ENCODE results near the gene HADHA.
A peak's percentile ranks its signal among the peaks of the same experiment; 100 is the strongest.

The HADHA gene

GRCh38 chr2:26193578-26194231 lies 50.7 kb downstream of the HADHA start:
- DNase-seq (ENCODE audit: low read depth in 2 of 2), result no peak

- DNase-seq (ENCODE audit: low read depth in 2 of 2), result no peak
Measured at GRCh38 chr2:26191316-26192159, 52.9 kb downstream of the HADHA start.

- DNase-seq (ENCODE audit: low read depth in 2 of 2), result no peak
Measured at GRCh38 chr2:26190369-26190768, 54.1 kb downstream of the HADHA start.

- no peak for DNase-seq (ENCODE audit: low read depth in 2 of 2)
Measured at GRCh38 chr2:26189751-26190150, 54.7 kb downstream of the HADHA start.

GRCh38 chr2:26189123-26189522 lies 55.3 kb downstream of the HADHA start:
- no peak for DNase-seq (ENCODE audit: low read depth in 2 of 2)

- DNase-seq (ENCODE audit: low read depth in 2 of 2), result no peak
Measured at GRCh38 chr2:26187537-26188104, 56.8 kb downstream of the HADHA start.

GRCh38 chr2:26187114-26187513 lies 57.3 kb downstream of the HADHA start:
- DNase-seq (ENCODE audit: low read depth in 2 of 2), result no peak

DNA sequence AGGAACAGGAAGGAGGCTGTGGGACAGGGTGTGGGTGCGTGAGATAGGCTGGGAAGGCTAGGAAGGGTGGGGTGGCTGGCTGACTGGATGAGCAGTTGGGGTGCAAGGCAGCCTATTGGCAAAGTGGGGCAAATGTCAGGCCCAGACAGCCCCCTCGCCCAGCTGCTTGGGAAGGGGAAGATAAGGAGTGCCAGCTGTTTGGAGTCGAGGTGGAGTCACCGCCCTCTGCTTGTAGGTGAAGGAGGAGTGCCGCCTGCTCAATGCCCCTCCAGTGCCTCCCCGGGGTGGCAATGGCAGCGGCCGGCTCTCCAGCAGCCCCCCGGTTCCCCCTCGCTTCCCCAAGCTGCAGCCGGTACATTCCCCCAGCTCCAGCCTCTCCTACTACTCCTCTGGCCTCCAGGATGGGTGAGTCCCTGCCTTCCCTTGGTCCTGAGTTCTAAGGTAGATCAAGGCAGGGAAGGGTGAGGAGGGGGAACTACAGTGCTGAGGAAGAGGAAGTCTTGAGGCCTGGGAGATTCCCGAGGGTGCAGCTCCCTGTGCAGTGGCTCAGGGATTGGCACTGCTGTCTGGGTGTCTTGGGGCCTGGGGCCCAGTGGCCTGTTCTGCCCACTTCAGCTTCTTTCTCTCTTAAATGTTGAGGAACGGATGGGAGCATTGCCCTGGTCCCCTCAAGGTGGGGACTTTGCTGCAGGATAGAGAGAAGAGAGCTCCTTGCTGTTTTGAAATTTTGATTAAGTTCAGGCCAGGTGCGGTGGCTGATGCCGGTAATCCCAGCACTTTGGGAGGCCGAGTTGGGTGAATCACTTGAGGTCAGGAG lies 58.3 kb downstream of the HADHA start:
- no peak for DNase-seq (ENCODE audit: low read depth in 2 of 2)

DNA sequence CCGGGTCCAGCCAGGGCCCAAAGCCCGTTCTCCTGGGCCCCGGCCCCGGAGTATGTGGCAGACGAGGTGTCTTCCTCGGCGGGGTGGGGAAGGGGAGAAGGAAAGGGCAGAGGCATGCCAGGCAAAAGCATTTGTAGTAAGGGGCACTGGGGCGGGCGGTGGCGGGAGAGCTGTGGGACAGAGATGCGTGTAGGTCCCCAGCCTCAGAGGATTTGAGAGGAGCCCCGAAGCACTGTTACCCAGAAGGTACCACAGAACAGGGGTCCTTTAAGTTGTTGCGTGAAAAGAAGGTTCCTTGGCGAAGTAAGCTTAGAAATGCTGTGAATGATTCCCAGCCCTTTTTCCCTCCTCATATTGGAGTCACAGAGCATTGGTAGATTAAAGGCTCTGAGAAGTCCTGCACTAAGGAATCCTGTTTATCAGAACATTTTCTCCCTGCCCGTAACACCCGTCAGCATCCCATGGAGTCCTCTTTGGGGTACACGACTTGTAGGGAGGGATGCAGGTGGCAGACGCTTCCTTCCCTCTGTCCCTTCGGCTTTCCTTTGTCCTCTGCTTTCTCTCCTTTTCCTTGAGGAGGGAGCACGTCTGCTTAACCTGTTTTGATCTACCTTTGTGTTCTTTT lies 59.0 kb downstream of the HADHA start:
- DNase-seq (ENCODE audit: low read depth in 2 of 2), result no peak

DNA sequence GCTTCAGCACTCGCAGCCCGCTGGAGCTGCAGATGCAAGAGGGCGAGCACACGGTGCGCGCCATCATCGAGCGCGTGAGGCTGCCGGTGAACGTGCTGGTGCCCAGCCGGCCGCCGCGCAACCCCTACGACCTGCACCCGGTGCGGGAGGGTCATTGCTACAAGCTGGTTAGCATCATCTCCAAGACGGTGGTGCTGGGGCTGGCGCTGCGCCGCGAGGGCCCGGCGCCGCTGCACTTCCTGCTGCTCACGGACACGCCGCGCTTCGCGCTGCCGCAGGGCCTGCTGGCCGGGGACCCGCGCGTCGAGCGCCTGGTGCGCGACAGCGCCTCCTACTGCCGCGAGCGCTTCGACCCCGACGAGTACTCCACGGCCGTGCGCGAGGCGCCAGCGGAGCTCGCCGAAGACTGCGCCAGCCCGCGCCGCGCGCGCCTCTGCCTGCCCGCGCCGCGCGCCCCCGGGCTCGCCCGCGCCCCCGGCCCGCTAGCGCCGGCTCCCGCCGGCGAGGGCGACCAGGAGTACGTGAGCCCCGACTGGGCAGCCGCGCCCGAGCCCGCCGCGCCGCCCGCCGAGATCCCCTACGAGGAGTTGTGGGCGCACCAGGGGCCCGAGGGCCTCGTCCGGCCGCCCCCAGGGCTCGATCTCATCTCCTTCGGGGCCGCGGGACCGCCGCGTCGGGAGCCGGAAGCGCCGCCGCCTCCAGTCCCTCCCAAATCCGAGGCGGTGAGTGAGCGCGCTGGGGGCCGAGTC lies 59.7 kb downstream of the HADHA start:
- peak; percentile 54 to 71 for DNase-seq (ENCODE audit: low read depth in 2 of 2)

DNA sequence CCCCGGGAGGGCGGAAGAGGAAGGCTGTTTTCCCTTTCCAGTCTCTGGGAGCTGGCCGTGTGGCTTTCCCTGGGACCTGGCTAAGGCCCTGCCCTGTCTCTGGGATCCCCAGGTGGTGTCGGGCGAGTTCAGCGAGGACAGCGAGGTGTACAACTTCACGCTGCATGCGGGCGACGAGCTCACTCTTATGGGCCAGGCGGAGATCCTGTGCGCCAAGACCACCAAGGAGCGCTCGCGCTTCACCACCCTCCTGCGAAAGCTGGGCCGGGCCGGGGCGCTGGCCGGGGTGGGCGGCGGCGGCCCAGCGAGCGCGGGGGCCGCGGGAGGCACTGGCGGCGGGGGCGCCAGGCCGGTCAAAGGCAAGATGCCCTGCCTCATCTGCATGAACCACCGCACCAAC lies 60.3 kb downstream of the HADHA start:
- DNase-seq (ENCODE audit: low read depth in 2 of 2), result no peak

- no peak for DNase-seq (ENCODE audit: low read depth in 2 of 2)
Measured at GRCh38 chr2:26182887-26183630, 61.4 kb downstream of the HADHA start.

- no peak for DNase-seq (ENCODE audit: low read depth in 2 of 2)
Measured at GRCh38 chr2:26182441-26182840, 62.0 kb downstream of the HADHA start.

- DNase-seq (ENCODE audit: low read depth in 2 of 2), result no peak
Measured at GRCh38 chr2:26179446-26179913, 65.0 kb downstream of the HADHA start.

GRCh38 chr2:26178746-26179436 lies 65.5 kb downstream of the HADHA start:
- DNase-seq (ENCODE audit: low read depth in 2 of 2), result no peak

DNA sequence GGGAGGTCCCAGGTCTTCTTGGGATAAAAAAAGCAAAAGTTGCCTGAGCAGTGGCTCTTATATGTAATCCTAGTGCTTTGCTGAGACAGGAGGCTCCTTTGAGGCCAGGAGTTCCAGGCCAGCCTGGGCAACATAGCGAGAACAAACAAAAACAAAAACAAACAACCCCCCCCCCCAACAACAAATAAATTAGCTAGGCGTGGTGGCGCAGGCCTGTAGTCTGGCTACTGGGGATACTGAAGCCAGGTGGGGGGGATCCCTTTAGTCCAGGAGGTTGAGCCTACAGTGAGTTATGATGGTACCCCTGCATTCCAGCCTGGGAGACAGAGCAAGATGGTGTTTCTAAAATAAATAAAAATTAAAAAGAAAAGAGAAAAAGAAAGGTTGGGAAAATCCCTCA lies 66.2 kb downstream of the HADHA start:
- DNase-seq (ENCODE audit: low read depth in 2 of 2), result no peak

DNA sequence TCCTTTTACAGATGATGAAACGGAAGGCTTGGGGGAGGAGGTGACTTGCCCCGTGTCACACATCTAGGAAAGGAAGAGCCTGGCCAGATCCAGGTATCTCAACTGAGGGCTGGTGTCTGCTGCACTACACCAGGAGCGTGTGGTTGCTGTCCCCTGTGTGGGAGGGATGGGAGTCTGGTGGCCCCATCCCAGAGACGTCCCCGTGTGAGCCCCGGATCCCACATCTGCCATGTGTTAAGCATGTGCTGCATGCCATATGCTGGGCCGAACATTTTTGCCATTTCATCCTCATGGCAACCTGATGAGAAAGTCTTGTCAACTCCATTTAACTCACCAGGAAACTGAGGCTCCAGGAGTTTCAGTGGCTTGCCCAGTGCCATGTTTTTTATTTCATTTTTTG lies 67.3 kb downstream of the HADHA start:
- DNase-seq (ENCODE audit: low read depth in 2 of 2), result no peak

GRCh38 chr2:26176279-26176615 lies 68.2 kb downstream of the HADHA start:
- DNase-seq (ENCODE audit: low read depth in 2 of 2), result no peak

DNA sequence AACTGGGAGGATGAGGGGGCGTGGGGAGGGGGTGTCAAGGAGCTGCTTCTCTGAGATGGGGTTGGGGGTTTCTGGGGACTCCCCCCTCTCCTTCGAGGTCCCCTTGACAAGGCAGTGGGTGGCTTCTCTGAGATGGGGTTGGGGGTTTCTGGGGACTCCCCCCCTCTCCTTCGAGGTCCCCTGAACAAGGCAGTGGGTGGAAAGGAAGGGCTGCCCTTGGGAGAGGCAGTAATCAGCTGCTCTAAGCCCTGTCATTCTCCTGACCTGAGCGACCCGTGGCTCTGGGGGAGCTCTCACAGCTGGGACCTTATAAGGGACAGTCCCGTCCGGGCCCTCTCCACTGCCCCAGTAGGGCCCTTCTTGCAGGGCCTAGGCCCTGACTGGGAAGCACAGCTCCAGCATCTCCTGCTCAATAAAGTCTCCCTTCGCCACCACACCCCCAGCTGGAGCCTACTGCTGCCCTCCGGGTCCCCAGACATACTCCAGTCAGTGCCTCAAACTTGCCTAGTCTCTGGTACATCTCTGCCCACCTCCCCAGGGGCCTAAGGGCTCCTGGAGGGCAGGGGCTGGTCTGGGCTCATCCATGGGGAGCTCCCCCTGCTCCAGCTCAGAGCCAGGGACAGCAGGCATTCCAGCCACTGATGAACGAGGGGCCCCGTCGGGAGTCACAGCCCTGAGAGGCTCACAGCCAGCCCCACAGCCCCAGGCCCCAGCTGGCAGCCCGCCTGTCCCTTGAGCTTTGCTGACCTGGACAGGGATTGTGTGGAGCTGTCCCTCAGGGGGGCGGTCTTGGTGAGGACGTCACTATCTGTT lies 68.8 kb downstream of the HADHA start:
- DNase-seq (ENCODE audit: low read depth in 2 of 2), result no peak
